ENCODE data around the gene COQ3. TPM values are rescaled to one million over a fixed set of nuclear protein-coding genes. Genes with fewer than 3 reads are reported as not detected.
"Not testable (repeated sequence)": the region's sequence is repeated elsewhere in the genome, so short reads cannot be mapped to it uniquely, and the experiment has no call there.

The COQ3 gene
- polyA plus RNA-seq, 5 donors = 9.4 to 12.2 (median 11.0) TPM

DNA sequence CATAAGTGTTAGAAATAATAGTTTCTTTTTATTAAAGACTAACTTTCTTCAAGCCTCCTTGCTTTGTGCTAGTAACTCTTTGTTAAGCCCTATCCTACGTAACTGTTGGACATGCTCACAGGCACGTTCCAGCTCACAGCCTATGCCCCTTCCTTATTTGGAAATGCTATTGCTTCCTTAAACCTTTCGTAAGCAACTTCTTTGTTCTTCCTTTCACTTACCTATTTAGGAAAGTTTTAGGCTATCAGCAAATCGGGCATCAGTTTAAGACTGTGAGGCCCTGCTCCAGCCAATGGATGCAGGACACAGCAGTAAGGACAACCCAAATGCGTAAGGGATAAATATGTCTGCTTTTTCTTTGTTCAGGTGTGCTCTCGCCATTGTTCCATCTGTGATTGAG, 58.7 kb downstream of the COQ3 start:
- not testable (repeated sequence) for DNase-seq

- no peak for DNase-seq
Measured at GRCh38 chr6:99334526-99335127, 59.4 kb downstream of the COQ3 start.

DNA sequence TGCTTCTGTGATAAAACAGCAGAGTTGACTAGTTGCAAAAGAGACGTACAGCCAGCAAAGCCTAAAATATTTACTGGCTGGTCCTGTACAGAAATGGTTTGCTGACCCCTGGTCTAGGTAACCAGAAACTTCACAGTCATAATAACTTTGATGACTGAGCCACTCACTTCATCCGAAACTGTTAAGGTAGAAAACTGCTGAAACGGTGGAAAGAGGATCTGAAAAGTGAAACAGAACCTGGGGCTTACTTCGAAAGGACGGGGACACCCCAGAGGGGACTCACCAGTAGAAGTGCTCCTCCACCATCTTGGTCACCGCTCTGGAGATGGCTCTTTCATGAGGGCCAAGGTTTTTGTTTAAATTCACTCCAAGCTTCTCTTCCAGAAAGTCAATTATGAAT, 60.9 kb downstream of the COQ3 start:
- DNase-seq = no peak

DNA sequence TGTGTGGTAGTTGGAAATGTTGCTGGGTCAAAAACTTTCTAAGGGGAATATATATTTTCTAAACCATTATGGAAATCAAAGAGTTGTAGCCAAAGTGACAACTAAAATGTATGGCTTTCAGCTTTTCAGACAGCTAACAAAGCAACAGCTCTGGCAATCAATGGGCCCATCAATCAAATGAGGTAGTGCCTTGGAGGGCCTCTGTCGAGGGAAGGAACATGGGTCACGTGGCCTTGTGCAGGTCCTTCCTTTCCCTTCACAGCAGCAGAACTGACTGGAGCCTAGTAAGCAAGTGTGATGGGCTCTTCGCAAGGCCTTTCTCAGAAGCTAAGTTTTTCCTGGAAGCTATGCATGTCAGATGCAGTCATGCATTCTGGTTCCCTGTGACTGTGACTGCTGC, 62.5 kb downstream of the COQ3 start:
- DNase-seq = no peak

DNA sequence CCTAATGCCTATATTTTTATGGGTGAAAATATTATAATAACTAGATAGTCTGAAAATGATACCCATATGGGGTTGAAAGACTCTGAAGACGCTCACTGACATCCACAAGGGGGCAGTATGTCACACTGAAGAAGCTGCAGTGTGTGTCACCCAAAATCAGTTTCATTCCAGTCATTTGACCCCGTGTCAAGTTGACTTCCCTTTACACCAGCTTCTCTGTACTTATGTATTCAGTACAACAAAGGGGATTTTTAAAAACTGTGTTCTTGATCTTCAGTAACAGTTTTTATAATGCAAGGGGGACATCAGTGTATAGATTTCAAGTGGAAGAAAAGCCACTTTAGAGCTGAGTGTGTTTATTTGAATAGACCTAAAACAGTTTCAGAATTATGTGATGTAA, 63.8 kb downstream of the COQ3 start:
- DNase-seq = no peak

GRCh38 chr6:99324996-99325395, 69.0 kb downstream of the COQ3 start:
- DNase-seq = no peak

Other genes starting within 250 kb of the COQ3 start
- 10 to 100 TPM in 3 of 5 donors, 1 to 10 TPM in 2; 5.4 to 13.3 (median 10.4) TPM for gene FAXC, start 44.5 kb downstream of the COQ3 start, polyA plus RNA-seq (ENCODE audit: insufficient read depth in 1 of 5, insufficient read length in 5 of 5, low replicate concordance in 1 of 5)
- 100 to 1,000 TPM; 212 to 440 (median 386) TPM for gene PNISR, start 31.1 kb upstream of the COQ3 start, polyA plus RNA-seq (ENCODE audit: insufficient read depth in 1 of 5, insufficient read length in 5 of 5, low replicate concordance in 1 of 5)
- 10 to 100 TPM in 4 of 5 donors, 1 to 10 TPM in 1; 9.1 to 14.8 (median 13.8) TPM for gene USP45, start 121.2 kb upstream of the COQ3 start, polyA plus RNA-seq (ENCODE audit: insufficient read depth in 1 of 5, insufficient read length in 5 of 5, low replicate concordance in 1 of 5)
- 100 to 1,000 TPM in 2 of 5 donors, 10 to 100 TPM in 3; 68.1 to 120 (median 93.4) TPM for gene CCNC, start 174.5 kb upstream of the COQ3 start, polyA plus RNA-seq (ENCODE audit: insufficient read depth in 1 of 5, insufficient read length in 5 of 5, low replicate concordance in 1 of 5)
- not detected for gene PRDM13, start 212.6 kb upstream of the COQ3 start, polyA plus RNA-seq (ENCODE audit: insufficient read depth in 1 of 5, insufficient read length in 5 of 5, low replicate concordance in 1 of 5)

All from right lung (tissue), 5 donors.